A549 (cell line): ENCODE data around the gene MIPOL1. TPM values are rescaled to one million over a fixed set of nuclear protein-coding genes. Genes with fewer than 3 reads are reported as not detected.

Source experiments
- ATAC-seq, 2 experiments: fragments of 200-7000 bp in 1 of 2; fragments of >200 bp in 1 of 2; cut with Nextera tagmentation in 1 of 2; cut with Tn5 transposase in 1 of 2; 3 replicates each; pipeline versions ENCODE4 v1.8.0 to v1.9.1; 2018 to 2020; ENCODE audit warnings: mild to moderate bottlenecking in 1 of 2, moderate library complexity in 1 of 2
- CTCF ChIA-PET: fragments of 300-600 bp; sonication (Branson Sonifier 250); formaldehyde crosslinking; extraction: SDS; loops from one replicate; lab custom pipeline; 2021; ENCODE audit warnings: antibody characterized with exemption, inconsistent platforms; lab: Yijun Ruan, JAX
- POLR2A ChIA-PET: fragments of 350-600 bp; formaldehyde crosslinking; extraction: SDS; loops from one replicate; lab custom pipeline; 2021; ENCODE audit warnings: antibody characterized with exemption, inconsistent platforms; lab: Yijun Ruan, JAX
- DNase-seq, 2 experiments: peaks; one replicate each; pipeline versions ENCODE4 v3.0.0 to v3.0.0-alpha.2; 2011 to 2016; ENCODE audit warnings: low read depth in 1 of 2, low spot score in 1 of 2
- FAIRE-seq: peaks from 2 replicates; lab custom pipeline; 2011; peaks lifted over from hg19 to GRCh38; lab: Jason Lieb, UNC
- H3K27ac ChIP-seq, 2 experiments: fragments of >200 bp; sonication (Bioruptor Twin); formaldehyde crosslinking; 3 replicates each; pipeline ENCODE4 v1.5.1; 2016 to 2017
- H3K4me1 ChIP-seq: fragments of >200 bp; sonication (Bioruptor Twin); formaldehyde crosslinking; 3 replicates; pipeline ENCODE4 v1.6.1; 2016
- H3K4me2 ChIP-seq: fragments of >200 bp; sonication (Bioruptor Twin); formaldehyde crosslinking; 3 replicates; pipeline ENCODE4 v1.6.1; 2016
- H3K4me3 ChIP-seq: fragments of >200 bp; sonication (Bioruptor Twin); formaldehyde crosslinking; 3 replicates; pipeline ENCODE4 v1.5.1; 2016
- H3K9me3 ChIP-seq: fragments of >200 bp; sonication (Bioruptor Twin); formaldehyde crosslinking; 3 replicates; pipeline ENCODE4 v1.6.1; 2016
- ATOH8 ChIP-seq: fragments of 250-450 bp; sonication (Bioruptor Pico); IDR thresholded peaks from 2 replicates; pipeline ENCODE4 v1.5.0; 2020; ENCODE audit warnings: low read depth, mild to moderate bottlenecking, moderate library complexity
- BHLHE40 ChIP-seq: IDR thresholded peaks from 2 replicates; pipeline ENCODE4 v1.6.1; 2012; ENCODE audit warnings: low read depth, low read length, inconsistent platforms
- CBX2 ChIP-seq: fragments of 200-600 bp; sonication (generic); IDR thresholded peaks from 2 replicates; pipeline ENCODE4 v1.6.1; 2016; ENCODE audit warnings: low read depth, mild to moderate bottlenecking, borderline replicate concordance
- CEBPB ChIP-seq, 2 experiments: fragments of >200 bp in 1 of 2; sonication (Bioruptor Twin) in 1 of 2; formaldehyde crosslinking in 1 of 2; IDR thresholded peaks; 2 replicates each; pipeline ENCODE4 v1.6.1; 2012 to 2016
- CHD4 ChIP-seq: fragments of 200-600 bp; sonication (generic); IDR thresholded peaks from 2 replicates; pipeline ENCODE4 v1.6.1; 2016; ENCODE audit warnings: antibody characterized with exemption, mild to moderate bottlenecking, borderline replicate concordance
- CTCF ChIP-seq: fragments of >200 bp; sonication (Bioruptor Twin); formaldehyde crosslinking; IDR thresholded peaks from 3 replicates; pipeline ENCODE4 v1.5.1; 2016
- EP300 ChIP-seq, 2 experiments: fragments of >200 bp; sonication (Bioruptor Twin); formaldehyde crosslinking; IDR thresholded peaks; 2 replicates in 1 of 2; 3 replicates in 1 of 2; pipeline ENCODE4 v1.6.1; 2016 to 2017
- ESRRA ChIP-seq: fragments of 150-350 bp; IDR thresholded peaks from 2 replicates; pipeline ENCODE4 v1.6.1; 2014; ENCODE audit warnings: mild to moderate bottlenecking, low read length, borderline replicate concordance
- GATA3 ChIP-seq: IDR thresholded peaks from 2 replicates; pipeline ENCODE4 v1.6.1; 2012; ENCODE audit warnings: borderline replicate concordance
- HES2 ChIP-seq: fragments of >200 bp; sonication (Bioruptor Twin); formaldehyde crosslinking; IDR thresholded peaks from 2 replicates; pipeline ENCODE4 v1.6.1; 2016
- HEYL ChIP-seq: fragments of 250-450 bp; sonication (Bioruptor Pico); IDR thresholded peaks from 2 replicates; pipeline ENCODE4 v1.8.0; 2021; ENCODE audit warnings: mild to moderate bottlenecking, moderate library complexity
- HMGXB4 ChIP-seq: fragments of 250-450 bp; sonication (Bioruptor Pico); IDR thresholded peaks from 2 replicates; pipeline ENCODE4 v1.5.0; 2021; ENCODE audit warnings: mild to moderate bottlenecking, moderate library complexity, borderline replicate concordance
- HOXA7 ChIP-seq: fragments of 250-450 bp; sonication (Bioruptor Pico); IDR thresholded peaks from 2 replicates; pipeline ENCODE4 v1.5.0; 2020; ENCODE audit warnings: mild to moderate bottlenecking, moderate library complexity
- JUN ChIP-seq, 2 experiments: fragments of >200 bp; sonication (Bioruptor Twin); formaldehyde crosslinking; IDR thresholded peaks; 2 replicates in 1 of 2; 3 replicates in 1 of 2; pipeline ENCODE4 v1.6.1; 2016 to 2017
- KDM1A ChIP-seq: fragments of 200-600 bp; sonication (generic); IDR thresholded peaks from 2 replicates; pipeline ENCODE4 v1.6.1; 2016; ENCODE audit warnings: low read depth, mild to moderate bottlenecking
- KDM5A ChIP-seq: fragments of 200-600 bp; sonication (generic); IDR thresholded peaks from 2 replicates; pipeline ENCODE4 v1.6.1; 2016; ENCODE audit warnings: antibody characterized with exemption, mild to moderate bottlenecking
- NFE2L2 ChIP-seq: fragments of 150-350 bp; conservative IDR thresholded peaks from 2 replicates; pipeline ENCODE4 v1.6.1; 2014; ENCODE audit warnings: low read length
- NPAS2 ChIP-seq: fragments of 250-450 bp; sonication (Bioruptor Pico); IDR thresholded peaks from 2 replicates; pipeline ENCODE4 v1.8.0; 2022; ENCODE audit warnings: mild to moderate bottlenecking, moderate library complexity, borderline replicate concordance
- POLR2AphosphoS2 ChIP-seq: conservative IDR thresholded peaks from 2 replicates; pipeline ENCODE4 v1.6.1; 2012; ENCODE audit warnings: low read length, improper control_type of control experiment, inconsistent platforms
- RARB ChIP-seq: fragments of 250-450 bp; sonication (Bioruptor Pico); IDR thresholded peaks from 2 replicates; pipeline ENCODE4 v1.8.0; 2021; ENCODE audit warnings: mild to moderate bottlenecking, moderate library complexity
- RNF2 ChIP-seq: fragments of 200-600 bp; sonication (generic); IDR thresholded peaks from 2 replicates; pipeline ENCODE4 v1.6.1; 2016; ENCODE audit warnings: low read depth, mild to moderate bottlenecking, antibody characterized with exemption, moderate library complexity, borderline replicate concordance
- TFCP2L1 ChIP-seq: fragments of 250-450 bp; sonication (Bioruptor Pico); IDR thresholded peaks from 2 replicates; pipeline ENCODE4 v1.5.0; 2021; ENCODE audit warnings: mild to moderate bottlenecking
- TP53 ChIP-seq: fragments of 250-450 bp; sonication (Bioruptor Pico); IDR thresholded peaks from 2 replicates; pipeline ENCODE4 v1.5.0; 2021; ENCODE audit warnings: mild to moderate bottlenecking, moderate library complexity
- ZFP36 ChIP-seq: fragments of 450-650 bp; IDR thresholded peaks from 2 replicates; pipeline ENCODE4 v1.6.1; 2014; ENCODE audit warnings: borderline replicate concordance; ENCODE audit not compliant: partially characterized antibody
- WGBS: methylation state at CpG from one replicate; pipeline ENCODE4 v1.1.6; 2017; ENCODE audit errors: missing lambda C conversion rate; 5-methylcytosine and 5-hydroxymethylcytosine counted together
- polyA plus RNA-seq, 4 experiments: library from polyadenylated mRNA; depleted of rRNA in 3 of 4; stranded (reverse); fragments of >200 nt; fragmentation: RNase III in 1 of 4; extraction: RNeasy Plus Mini Kit Qiagen cat#74134 plus additional on column Dnase treatment in 1 of 4; gene quantifications; 2 replicates in 3 of 4; 3 replicates in 1 of 4; pipeline ENCODE4 v1.2.3, GENCODE V29; 2011 to 2017

MIPOL1 gene
- polyA plus RNA-seq, 2 of the 4 experiments (the other 2 are of a cell fraction) = 5.2 to 13.4 TPM

- TF ChIP-seq HES2 = no peak
- no peak for TF ChIP-seq KDM5A
- TF ChIP-seq RNF2 = no peak
- no peak for TF ChIP-seq HEYL (CRISPR knock-in tag)
- TF ChIP-seq CBX2 = no peak
- TF ChIP-seq, all 56 proteins: peak for 0
These were observed 220.1 kb downstream of the MIPOL1 start (continued) for GRCh38 chr14:37417833-37418232.

- no peaks in the 10 kb centered on the region for H3K4me1 ChIP-seq
- H3K27ac ChIP-seq = no peak overlapping the region
- 85% methylated on average over 2 of the region's 2 CpGs for WGBS
- TF ChIP-seq CHD4 = no peak
- TF ChIP-seq POLR2AphosphoS2 = no peak
- no peak for TF ChIP-seq TP53 (CRISPR knock-in tag)
- no peak for TF ChIP-seq HOXA7 (CRISPR knock-in tag)
- TF ChIP-seq JUN (IDR thresholded peaks at IDR 0.05) = no peak
- no peak for TF ChIP-seq CBX2
- TF ChIP-seq ATOH8 (CRISPR knock-in tag) = no peak
- TF ChIP-seq, all 56 proteins: peak for 0
- DNase-seq (no peak), ATAC-seq (no peak), FAIRE-seq (no peak)
- Histone ChIP-seq H3K4me3 (no peak overlapping the region), H3K4me2 (peak overlapping the region; percentile 15; the same call in 1 of the 3 replicates), H3K9me3 (no peaks in the 10 kb centered on the region)
- POLR2A ChIA-PET = no interaction called here
- CTCF ChIA-PET = no interaction called here
These were observed 222.9 kb downstream of the MIPOL1 start for GRCh38 chr14:37420622-37421021.

- DNase-seq (no peak), ATAC-seq (no peak), FAIRE-seq (no peak)
- Histone ChIP-seq H3K4me1 (no peaks in the 10 kb centered on the region), H3K4me2 (no peak overlapping the region)
- CTCF ChIA-PET = no interaction called here
- TF ChIP-seq ESRRA (no peak), EP300 (IDR thresholded peaks at IDR 0.05) (no peak), GATA3 (no peak), CEBPB (IDR thresholded peaks at IDR 0.05) (no peak), NPAS2 (CRISPR knock-in tag) (no peak), TFCP2L1 (CRISPR knock-in tag) (no peak), KDM1A (no peak), HMGXB4 (CRISPR knock-in tag) (no peak), RARB (CRISPR knock-in tag) (no peak)
- TF ChIP-seq, all 56 proteins: peak for 0
- Histone ChIP-seq H3K9me3 (no peaks in the 10 kb centered on the region), H3K27ac (no peak overlapping the region), H3K4me3 (no peak overlapping the region)
- POLR2A ChIA-PET = no interaction called here
These were observed 224.6 kb downstream of the MIPOL1 start for GRCh38 chr14:37422319-37422718.

GRCh38 chr14:37422748-37423147 lies 225.0 kb downstream of the MIPOL1 start:
- 49% methylated on average over 2 of the region's 2 CpGs for WGBS
- DNase-seq (no peak), ATAC-seq (no peak), FAIRE-seq (no peak)
- no peaks in the 10 kb centered on the region for H3K4me1 ChIP-seq
- no peak overlapping the region for H3K27ac ChIP-seq
- no peak overlapping the region for H3K4me3 ChIP-seq
- ChIA-PET CTCF (no interaction called here), POLR2A (no interaction called here)
- no peak for TF ChIP-seq HES2
- no peak for TF ChIP-seq NFE2L2
- TF ChIP-seq CTCF = no peak
- TF ChIP-seq BHLHE40 = no peak
- no peak for TF ChIP-seq POLR2AphosphoS2
- no peak for TF ChIP-seq HMGXB4 (CRISPR knock-in tag)
- no peak for TF ChIP-seq ZFP36
- no peaks in the 10 kb centered on the region for H3K9me3 ChIP-seq
- no peak overlapping the region for H3K4me2 ChIP-seq
